ENCODE data around the gene LEMD1.

- TF ChIP-seq GATA3 (IDR thresholded peaks at IDR 0.05; ENCODE audit: low read depth, low read length) (no peak), GATA2 (IDR thresholded peaks at IDR 0.05; ENCODE audit: low read depth, low read length) (no peak)
Measured at GRCh38 chr1:205370780-205371179, 51.1 kb downstream of the LEMD1 start.

All from SH-SY5Y (cell line).